GM19452 (cell line): Measurements from ENCODE around the gene TRIM28.
A peak's percentile ranks its signal among the peaks of the same experiment; 100 is the strongest.

ENCODE experiments used
- ATAC-seq: cut with Tn5 transposase; IDR thresholded peaks from one replicate; pipeline ENCODE4 v1.9.1; 2021; ENCODE audit not compliant: unreplicated experiment

The TRIM28 gene

GRCh38 chr19:58559275-58560006 is 15.6 kb downstream of the TRIM28 start:
- ATAC-seq: no peak

GRCh38 chr19:58560007-58560887 is 16.4 kb downstream of the TRIM28 start:
- ATAC-seq: no peak

- no peak for ATAC-seq
Measured at GRCh38 chr19:58560921-58561320, 17.1 kb downstream of the TRIM28 start.

- no peak for ATAC-seq
Measured at GRCh38 chr19:58561373-58562121, 17.7 kb downstream of the TRIM28 start.

GRCh38 chr19:58562122-58563033 is 18.5 kb downstream of the TRIM28 start:
- no peak for ATAC-seq

- ATAC-seq: no peak
Measured at GRCh38 chr19:58563034-58563573, 19.2 kb downstream of the TRIM28 start.

GRCh38 chr19:58563823-58564222 is 20.0 kb downstream of the TRIM28 start:
- no peak for ATAC-seq

- no peak for ATAC-seq
Measured at GRCh38 chr19:58566989-58567388, 23.1 kb downstream of the TRIM28 start.

GRCh38 chr19:58568453-58569130 is 24.7 kb downstream of the TRIM28 start:
- no peak for ATAC-seq

GRCh38 chr19:58569191-58569942 is 25.5 kb downstream of the TRIM28 start:
- ATAC-seq: no peak

GRCh38 chr19:58569943-58570670 is 26.2 kb downstream of the TRIM28 start:
- no peak for ATAC-seq

- ATAC-seq: no peak
Measured at GRCh38 chr19:58570770-58571574, 27.1 kb downstream of the TRIM28 start.

- no peak for ATAC-seq
Measured at GRCh38 chr19:58571575-58571947, 27.7 kb downstream of the TRIM28 start.

- no peak for ATAC-seq
Measured at GRCh38 chr19:58572026-58572817, 28.4 kb downstream of the TRIM28 start.

GRCh38 chr19:58572818-58573657 is 29.2 kb downstream of the TRIM28 start, which contains the start of gene MZF1:
MZF1 (minus strand) TSS chr19:58573335; CDS start chr19:58571389, 1,946 bp downstream.
- ATAC-seq: peak; percentile 55
